Transverse colon (tissue), 4 donors: ENCODE data around the gene LRRC3C. TPM values are rescaled to one million over a fixed set of nuclear protein-coding genes. Genes with fewer than 3 reads are reported as not detected.

Experiments used
- DNase-seq: peaks from one replicate; pipeline ENCODE4 v3.0.0-alpha.2; 2019
- H3K27ac ChIP-seq, 4 donors: fragments of 200-600 bp; sonication (generic); 2 replicates each; pipeline ENCODE4 v1.5.1; 2016 to 2018; ENCODE audit warnings: inconsistent platforms in 4 of 4
- H3K27me3 ChIP-seq: fragments of 200-600 bp; sonication (generic); 2 replicates; pipeline ENCODE4 v1.5.1; 2017; ENCODE audit warnings: inconsistent platforms
- H3K36me3 ChIP-seq, 4 donors: fragments of 200-600 bp; sonication (generic); 2 replicates each; pipeline ENCODE4 v1.5.1; 2017 to 2019; ENCODE audit warnings: inconsistent platforms in 4 of 4
- H3K4me1 ChIP-seq, 4 donors: fragments of 200-600 bp; sonication (generic); 2 replicates each; pipeline ENCODE4 v1.5.1; 2017 to 2020; ENCODE audit warnings: inconsistent platforms in 4 of 4
- H3K4me3 ChIP-seq, 4 donors: fragments of 200-600 bp; sonication (generic); 1 replicate in 1 of 4; 2 replicates in 3 of 4; pipeline versions ENCODE4 v1.5.1 to v1.6.1; 2017 to 2019; ENCODE audit warnings: inconsistent platforms in 4 of 4
- H3K9me3 ChIP-seq, 2 donors: fragments of 200-600 bp; sonication (generic); 2 replicates each; pipeline ENCODE4 v1.5.1; 2017 to 2019; ENCODE audit warnings: inconsistent platforms in 2 of 2
- EP300 ChIP-seq: sonication (generic); formaldehyde crosslinking; IDR thresholded peaks from one replicate; pipeline ENCODE4 v1.6.1; 2017; ENCODE audit warnings: antibody characterized with exemption, low read depth
- POLR2A ChIP-seq: fragments of 450-650 bp; IDR thresholded peaks from one replicate; pipeline ENCODE4 v1.6.1; 2016; ENCODE audit warnings: antibody characterized with exemption, mild to moderate bottlenecking, moderate library complexity
- POLR2AphosphoS5 ChIP-seq, 3 donors: sonication (generic); formaldehyde crosslinking; IDR thresholded peaks; one replicate each; pipeline ENCODE4 v1.6.1; 2016; ENCODE audit warnings: antibody characterized with exemption in 3 of 3
- WGBS, 2 donors: methylation state at CpG; one replicate each; pipeline ENCODE4 v1.1.5; 2018; ENCODE audit warnings: low coverage in 1 of 2; 5-methylcytosine and 5-hydroxymethylcytosine counted together
- in situ Hi-C, 4 donors: fragments of 200-750 bp; cut with MboI; loops; one replicate each; pipeline versions ENCODE4 v1.15.0 to v1.15.1; 2017; ENCODE audit warnings: low sequenced_read_pairs in 3 of 4, low pct_ligation_motif_present in 1 of 4, low pct_unique_long_range_greater_than_20kb in 1 of 4
- intact Hi-C: fragments of 100-400 bp; cut with DNase I; formaldehyde crosslinking; loops from one replicate; pipeline ENCODE4 v1.15.1; 2023; ENCODE audit warnings: low total_unique reads
- total RNA-seq, 4 donors: library from RNA; depleted of rRNA; stranded (reverse); fragments of >200 nt; gene quantifications; one replicate each; pipeline ENCODE4 v1.1.0, GENCODE V29; 2016
- TF ChIP-seq, protein P1 (sequence below), 5 experiments: fragments of 200-600 bp in 3 of 5; fragments of 450-650 bp in 2 of 5; sonication (generic) in 3 of 5; IDR thresholded peaks; 1 replicate in 2 of 5; 2 replicates in 3 of 5; pipeline ENCODE4 v1.5.1; 2016 to 2017; ENCODE audit warnings: antibody characterized with exemption in 5 of 5, inconsistent platforms in 3 of 5, mild to moderate bottlenecking in 2 of 5, moderate library complexity in 1 of 5

Gene LRRC3C
- total RNA-seq, 4 donors from 2014 or later: not detected

DNA sequence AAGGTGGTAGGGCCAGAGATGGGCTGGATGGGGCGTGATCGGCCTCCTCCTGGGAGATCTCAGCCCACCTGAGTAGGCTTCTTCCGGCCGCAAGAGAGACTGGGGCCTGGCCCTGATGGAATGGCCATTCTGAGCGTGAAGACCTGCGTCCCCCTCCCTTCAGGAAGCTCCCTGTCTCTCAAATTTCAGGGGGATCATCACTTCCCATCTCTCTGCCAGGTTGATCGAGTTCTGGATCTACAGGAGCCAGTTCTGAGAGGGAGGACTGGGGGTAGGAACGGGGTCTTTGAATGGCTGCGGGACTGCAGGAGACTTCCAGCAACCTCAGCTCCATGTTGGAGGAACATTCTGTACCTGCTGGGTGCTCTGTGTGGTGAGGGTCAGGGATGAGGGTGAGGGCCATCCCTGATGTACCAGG is 25.9 kb downstream of the LRRC3C start:
- peak overlapping the region in 3 of 4 donors; percentile 16 to 38 (median 30) for H3K4me3 ChIP-seq
- TF ChIP-seq, protein P1, sequence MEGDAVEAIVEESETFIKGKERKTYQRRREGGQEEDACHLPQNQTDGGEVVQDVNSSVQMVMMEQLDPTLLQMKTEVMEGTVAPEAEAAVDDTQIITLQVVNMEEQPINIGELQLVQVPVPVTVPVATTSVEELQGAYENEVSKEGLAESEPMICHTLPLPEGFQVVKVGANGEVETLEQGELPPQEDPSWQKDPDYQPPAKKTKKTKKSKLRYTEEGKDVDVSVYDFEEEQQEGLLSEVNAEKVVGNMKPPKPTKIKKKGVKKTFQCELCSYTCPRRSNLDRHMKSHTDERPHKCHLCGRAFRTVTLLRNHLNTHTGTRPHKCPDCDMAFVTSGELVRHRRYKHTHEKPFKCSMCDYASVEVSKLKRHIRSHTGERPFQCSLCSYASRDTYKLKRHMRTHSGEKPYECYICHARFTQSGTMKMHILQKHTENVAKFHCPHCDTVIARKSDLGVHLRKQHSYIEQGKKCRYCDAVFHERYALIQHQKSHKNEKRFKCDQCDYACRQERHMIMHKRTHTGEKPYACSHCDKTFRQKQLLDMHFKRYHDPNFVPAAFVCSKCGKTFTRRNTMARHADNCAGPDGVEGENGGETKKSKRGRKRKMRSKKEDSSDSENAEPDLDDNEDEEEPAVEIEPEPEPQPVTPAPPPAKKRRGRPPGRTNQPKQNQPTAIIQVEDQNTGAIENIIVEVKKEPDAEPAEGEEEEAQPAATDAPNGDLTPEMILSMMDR (IDR thresholded peaks at IDR 0.05): no peak
- no peak for TF ChIP-seq POLR2A
- TF ChIP-seq POLR2AphosphoS5 (IDR thresholded peaks at IDR 0.05): no peak
- H3K27ac ChIP-seq: peak overlapping the region; percentile 47 to 79 (median 68)
- no peak for DNase-seq
- 54% methylated on average over 9 of the region's 9 CpGs; no CpG with 5 or more reads in 1 of the 2 donors for WGBS, 2 donors
- H3K9me3 ChIP-seq: no peaks in the 10 kb centered on the region
- H3K4me1 ChIP-seq: peaks cover 0 to 14% (median 6%) of the 10 kb centered on the region in 4 donors
- H3K27me3 ChIP-seq: no peaks in the 10 kb centered on the region
- H3K36me3 ChIP-seq: no peaks in the 10 kb centered on the region
- intact Hi-C loops (no loop called here), in situ Hi-C loops (no loop called here)

DNA sequence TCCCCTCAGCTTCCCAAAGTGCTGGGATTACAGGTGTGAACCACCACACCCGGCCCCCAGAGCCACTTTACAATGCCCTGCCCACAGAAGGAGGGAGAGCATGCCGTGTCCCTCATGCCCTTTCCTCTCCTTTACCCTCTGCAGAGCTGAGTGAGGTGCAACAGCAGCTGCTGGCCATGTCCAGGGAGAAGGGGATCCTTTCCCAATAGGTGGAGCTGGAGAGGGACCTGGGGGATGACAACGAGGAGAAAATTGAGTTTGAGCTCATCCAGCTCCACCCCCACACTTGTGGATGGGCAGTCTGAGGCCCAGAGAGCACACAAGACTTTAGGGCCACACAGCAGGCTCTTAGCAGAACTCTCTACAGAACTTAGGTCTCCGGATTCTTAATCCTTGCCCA is 27.3 kb downstream of the LRRC3C start:
- peaks cover 0 to 20% (median 12%) of the 10 kb centered on the region in 4 donors for H3K4me1 ChIP-seq
- intact Hi-C loops: no loop called here
- H3K4me3 ChIP-seq: no peak overlapping the region
- no peaks in the 10 kb centered on the region for H3K27me3 ChIP-seq
- WGBS, 2 donors: 52 to 83% methylated on average over 1 to 4 of the region's 4 CpGs
- H3K27ac ChIP-seq: no peak overlapping the region
- in situ Hi-C loops: no loop called here
- no peak for TF ChIP-seq POLR2AphosphoS5 (IDR thresholded peaks at IDR 0.05)
- no peak for TF ChIP-seq EP300
- TF ChIP-seq, protein P1 (IDR thresholded peaks at IDR 0.05): no peak
- no peak for TF ChIP-seq POLR2A
- H3K36me3 ChIP-seq: no peaks in the 10 kb centered on the region
- no peaks in the 10 kb centered on the region for H3K9me3 ChIP-seq
- no peak for DNase-seq

DNA sequence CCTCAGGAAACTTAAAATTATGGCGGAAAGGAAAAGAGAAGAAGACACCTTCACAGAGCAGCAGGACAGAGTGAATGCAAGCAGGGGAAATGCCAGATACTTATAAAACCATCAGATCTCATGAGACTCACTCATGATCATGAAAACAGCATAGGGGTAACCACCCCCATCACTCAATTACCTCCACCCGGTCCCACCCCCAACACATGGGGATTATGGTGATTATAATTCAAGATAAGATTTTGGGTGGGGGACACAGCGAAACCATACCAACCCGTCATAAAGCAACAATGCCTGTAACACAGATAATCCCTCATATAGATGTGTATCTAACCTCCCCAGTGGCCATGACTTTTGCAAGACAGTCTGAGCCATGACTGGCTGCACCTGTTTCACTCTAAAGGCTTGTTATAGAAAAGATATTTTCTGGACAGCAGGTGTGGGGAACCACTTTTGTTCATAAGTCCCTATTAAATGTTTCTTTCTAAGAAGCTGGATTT is 28.2 kb downstream of the LRRC3C start:
- H3K36me3 ChIP-seq: no peaks in the 10 kb centered on the region
- H3K4me3 ChIP-seq: no peak overlapping the region
- intact Hi-C loops (no loop called here), in situ Hi-C loops (no loop called here)
- no peaks in the 10 kb centered on the region for H3K27me3 ChIP-seq
- 71 to 100% methylated on average over 1 to 4 of the region's 4 CpGs for WGBS, 2 donors
- TF ChIP-seq, protein P1 (IDR thresholded peaks at IDR 0.05): no peak
- no peak for TF ChIP-seq POLR2AphosphoS5 (IDR thresholded peaks at IDR 0.05)
- no peak for TF ChIP-seq POLR2A
- TF ChIP-seq EP300: no peak
- peaks cover 0 to 26% (median 17%) of the 10 kb centered on the region in 4 donors for H3K4me1 ChIP-seq
- no peak overlapping the region for H3K27ac ChIP-seq
- no peaks in the 10 kb centered on the region for H3K9me3 ChIP-seq
- DNase-seq: no peak

DNA sequence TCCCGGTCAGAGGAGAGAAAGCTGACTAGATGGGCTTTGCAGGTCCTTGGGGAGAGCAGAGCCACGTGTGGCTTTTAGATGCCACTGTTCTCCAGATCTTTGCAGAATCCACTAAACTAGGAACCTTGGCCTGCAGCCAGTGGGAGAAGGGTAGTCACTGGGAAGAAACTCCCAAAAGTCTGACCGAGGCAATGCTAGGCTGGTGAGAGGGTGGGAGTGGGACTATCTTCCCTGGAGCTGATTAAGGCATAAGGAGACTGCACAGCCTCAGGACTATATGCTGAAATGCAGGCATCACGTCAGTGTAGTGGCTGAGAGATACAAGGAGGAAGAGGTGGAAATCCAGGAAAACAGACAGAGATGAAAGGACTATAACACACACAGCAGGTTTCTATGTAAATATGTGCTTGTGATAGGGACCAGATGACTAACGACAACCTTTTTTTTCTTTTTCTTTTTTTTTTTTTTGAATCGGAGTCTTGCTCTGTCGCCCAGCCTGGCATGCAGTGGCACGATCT is 33.1 kb downstream of the LRRC3C start:
- in situ Hi-C loops (no loop called here), intact Hi-C loops (no loop called here)
- Histone ChIP-seq H3K27me3 (no peaks in the 10 kb centered on the region), H3K4me1 (peaks cover 0 to 15% (median 11%) of the 10 kb centered on the region in 4 donors), H3K9me3 (no peaks in the 10 kb centered on the region), H3K4me3 (no peak overlapping the region), H3K36me3 (no peaks in the 10 kb centered on the region), H3K27ac (peak overlapping the region in 3 of 4 donors; percentile 23 to 49 (median 46))
- TF ChIP-seq POLR2A (no peak), POLR2AphosphoS5 (IDR thresholded peaks at IDR 0.05) (no peak), EP300 (no peak)
- TF ChIP-seq, protein P1 (IDR thresholded peaks at IDR 0.05): no peak
- 17 to 45% methylated on average over 1 to 8 of the region's 8 CpGs for WGBS, 2 donors
- DNase-seq: no peak
